Neural cell (in vitro differentiated cells): ENCODE results near the gene YAE1. TPM values are rescaled to one million over a fixed set of nuclear protein-coding genes. Genes with fewer than 3 reads are reported as not detected.

ENCODE experiments used
- H2AFZ ChIP-seq: fragments of 200-600, 300-800 bp; sonication (generic), shearing (Covaris generic); 2 replicates; pipeline ENCODE4 v1.6.0; 2014; ENCODE audit warnings: low read depth, mild to moderate bottlenecking, antibody characterized with exemption, low read length, moderate library complexity
- H3F3A ChIP-seq: fragments of 200-600 bp; shearing (Covaris generic); 2 replicates; pipeline ENCODE4 v1.6.1; 2016; ENCODE audit warnings: mild to moderate bottlenecking, moderate library complexity, mixed read lengths, antibody characterized with exemption, low read length; ENCODE audit not compliant: insufficient read depth, poor library complexity, severe bottlenecking
- H3K27ac ChIP-seq: fragments of 200-600, 300-800 bp; sonication (generic), shearing (Covaris generic); 2 replicates; pipeline ENCODE4 v1.5.1; 2014; ENCODE audit warnings: mild to moderate bottlenecking, low read length, moderate library complexity
- H3K27me3 ChIP-seq: fragments of 300-800, 200-600 bp; sonication (generic), shearing (Covaris generic); 2 replicates; pipeline ENCODE4 v1.6.0; 2014; ENCODE audit warnings: mild to moderate bottlenecking, low read depth, low read length, moderate library complexity; ENCODE audit not compliant: insufficient read depth
- H3K36me3 ChIP-seq: fragments of 300-800, 200-600 bp; sonication (generic), shearing (Covaris generic); 2 replicates; pipeline ENCODE4 v1.5.1; 2014; ENCODE audit warnings: mild to moderate bottlenecking, antibody characterized with exemption, low read length, moderate library complexity; ENCODE audit not compliant: insufficient read depth
- H3K4me2 ChIP-seq: fragments of 300-800, 200-600 bp; sonication (generic), shearing (Covaris generic); 2 replicates; pipeline ENCODE4 v1.6.0; 2014; ENCODE audit warnings: mild to moderate bottlenecking, low read length
- H3K4me3 ChIP-seq: fragments of 300-800, 200-600 bp; sonication (generic), shearing (Covaris generic); 2 replicates; pipeline ENCODE4 v1.5.1; 2014; ENCODE audit warnings: mild to moderate bottlenecking, low read length, moderate library complexity
- H3K79me2 ChIP-seq: fragments of 200-600 bp; shearing (Covaris generic); replicated peaks from 2 replicates; pipeline ENCODE4 v1.6.0; 2014; ENCODE audit warnings: mild to moderate bottlenecking, low read length, moderate library complexity; ENCODE audit not compliant: insufficient read depth
- H3K9ac ChIP-seq: fragments of 300-800, 200-600 bp; sonication (generic), shearing (Covaris generic); 2 replicates; pipeline ENCODE4 v1.6.1; 2016; ENCODE audit warnings: mild to moderate bottlenecking, low read length, mixed read lengths
- H3K9me2 ChIP-seq: fragments of 200-600 bp; shearing (Covaris generic); 2 replicates; pipeline ENCODE4 v1.6.1; 2016; ENCODE audit warnings: mild to moderate bottlenecking, low read length, mixed read lengths; ENCODE audit not compliant: insufficient read depth
- H3K9me3 ChIP-seq: fragments of 200-600, 300-800 bp; sonication (generic), shearing (Covaris generic); 2 replicates; pipeline ENCODE4 v1.6.1; 2016; ENCODE audit warnings: mild to moderate bottlenecking, mixed run types, low read length, moderate library complexity, mixed read lengths
- H4K20me1 ChIP-seq: fragments of 200-600 bp; shearing (Covaris generic); 2 replicates; pipeline ENCODE4 v1.6.1; 2016; ENCODE audit warnings: mild to moderate bottlenecking, mixed run types; ENCODE audit not compliant: insufficient read depth
- CTCF ChIP-seq: fragments of 450-650 bp; IDR thresholded peaks from 2 replicates; pipeline ENCODE4 v1.5.1; 2014; ENCODE audit warnings: antibody characterized with exemption, mild to moderate bottlenecking, moderate library complexity; ENCODE audit not compliant: poor library complexity, severe bottlenecking
- EP300 ChIP-seq: fragments of 450-650 bp; conservative IDR thresholded peaks from 2 replicates; pipeline ENCODE4 v1.6.1; 2014; ENCODE audit warnings: antibody characterized with exemption, mild to moderate bottlenecking, moderate library complexity; ENCODE audit not compliant: poor library complexity, severe bottlenecking
- EZH2 ChIP-seq: fragments of 200-600, 300-800 bp; shearing (Covaris generic), sonication (generic); IDR thresholded peaks from 2 replicates; pipeline ENCODE4 v1.6.1; 2014; ENCODE audit warnings: antibody characterized with exemption, low read length, borderline replicate concordance, mild to moderate bottlenecking; ENCODE audit not compliant: insufficient read depth, poor library complexity, severe bottlenecking
- MXI1 ChIP-seq: fragments of 450-650 bp; conservative IDR thresholded peaks from 2 replicates; pipeline ENCODE4 v1.6.1; 2014; ENCODE audit warnings: antibody characterized with exemption, mild to moderate bottlenecking; ENCODE audit not compliant: poor library complexity, severe bottlenecking
- POLR2AphosphoS5 ChIP-seq: IDR thresholded peaks from 2 replicates; pipeline ENCODE4 v1.6.1; 2012
- RAD21 ChIP-seq: fragments of 450-650 bp; conservative IDR thresholded peaks from 2 replicates; pipeline ENCODE4 v1.6.1; 2014; ENCODE audit warnings: antibody characterized with exemption, mild to moderate bottlenecking, moderate library complexity
- REST ChIP-seq: IDR thresholded peaks from 2 replicates; pipeline ENCODE4 v1.6.1; 2012; ENCODE audit warnings: borderline replicate concordance
- SMC3 ChIP-seq: fragments of 450-650 bp; conservative IDR thresholded peaks from 2 replicates; pipeline ENCODE4 v1.6.1; 2014; ENCODE audit warnings: antibody characterized with exemption, mild to moderate bottlenecking, moderate library complexity; ENCODE audit not compliant: poor library complexity
- TAF1 ChIP-seq: IDR thresholded peaks from 2 replicates; pipeline ENCODE4 v1.6.1; 2012; ENCODE audit warnings: low read depth
- polyA plus RNA-seq: library from polyadenylated mRNA; depleted of rRNA; stranded (reverse); fragments of >200 nt; gene quantifications from 2 replicates; pipeline ENCODE4 v1.2.3, GENCODE V29; 2014

The YAE1 gene
- polyA plus RNA-seq, 1 donor from 2014 or later, result 85.2 TPM

- Histone ChIP-seq H3K9me2 (no peaks in the 10 kb centered on the region), H3K79me2 (no peaks in the 10 kb centered on the region), H3K27ac (no peak overlapping the region), H3K9ac (no peak overlapping the region), H3K27me3 (no peaks in the 10 kb centered on the region), H3K9me3 (no peaks in the 10 kb centered on the region), H3K36me3 (no peaks in the 10 kb centered on the region), H3K4me2 (no peak overlapping the region), H3F3A (no peaks in the 10 kb centered on the region), H2AFZ (no peak overlapping the region), H3K4me3 (no peak overlapping the region), H4K20me1 (no peaks in the 10 kb centered on the region)
- TF ChIP-seq CTCF (no peak), RAD21 (no peak), REST (no peak), MXI1 (no peak), TAF1 (no peak), POLR2AphosphoS5 (no peak), EZH2 (no peak), SMC3 (no peak), EP300 (no peak)
Observed at GRCh38 chr7:39535064-39535463, 31.1 kb upstream of the YAE1 start.

GRCh38 chr7:39535720-39536119, 30.5 kb upstream of the YAE1 start:
- H3K4me2 ChIP-seq, result no peak overlapping the region
- no peak overlapping the region for H3K9ac ChIP-seq
- no peaks in the 10 kb centered on the region for H3K36me3 ChIP-seq
- no peak overlapping the region for H3K4me3 ChIP-seq
- no peaks in the 10 kb centered on the region for H3K27me3 ChIP-seq
- no peak overlapping the region for H3K27ac ChIP-seq
- TF ChIP-seq EZH2 (no peak), POLR2AphosphoS5 (no peak), REST (no peak), EP300 (no peak), SMC3 (no peak), MXI1 (no peak), RAD21 (no peak), TAF1 (no peak), CTCF (no peak)
- no peaks in the 10 kb centered on the region for H3K79me2 ChIP-seq
- H3K9me3 ChIP-seq, result no peaks in the 10 kb centered on the region
- no peak overlapping the region for H2AFZ ChIP-seq
- H3K9me2 ChIP-seq, result no peaks in the 10 kb centered on the region
- no peaks in the 10 kb centered on the region for H4K20me1 ChIP-seq
- H3F3A ChIP-seq, result no peaks in the 10 kb centered on the region
